ENCODE data around the gene CPNE9. TPM values are rescaled to one million over a fixed set of nuclear protein-coding genes. Genes with fewer than 3 reads are reported as not detected.

CPNE9 gene
- total and polyA plus RNA-seq, 2 of the 8 experiments (the other 6 are each of a cell fraction or from before 2014, with no cell fraction given) = 4.8 to 6.0 TPM

DNA sequence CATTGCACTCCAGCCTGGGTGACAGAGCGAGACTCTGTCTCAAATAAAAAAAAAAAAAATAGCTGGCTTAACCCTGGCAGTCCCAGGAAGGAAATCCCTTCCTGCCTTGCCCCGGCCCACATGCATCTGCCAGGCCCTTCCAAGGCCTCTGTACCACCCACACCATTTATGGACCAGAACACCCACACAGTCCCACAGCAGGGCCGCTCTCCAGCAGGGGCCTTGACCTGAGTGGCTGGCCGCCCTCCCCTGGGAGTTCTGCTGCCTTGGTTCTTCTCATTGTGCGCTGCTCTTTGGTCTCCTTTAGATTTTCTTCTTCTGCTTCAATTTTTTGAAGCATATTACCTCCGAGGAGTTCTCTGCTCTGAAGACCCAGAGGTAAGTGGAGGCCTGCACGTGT lies 16.1 kb upstream of the CPNE9 start (continued):
- TF ChIP-seq KDM5A (IDR thresholded peaks at IDR 0.05; ENCODE audit: low read length) (no peak), SIRT6 (IDR thresholded peaks at IDR 0.05; ENCODE audit: low read length) (no peak)
